Neural cell (in vitro differentiated cells): ENCODE measurements around the gene NDUFAF3. TPM values are rescaled to one million over a fixed set of nuclear protein-coding genes. Genes with fewer than 3 reads are reported as not detected.

Source experiments
- H2AFZ ChIP-seq: fragments of 200-600, 300-800 bp; sonication (generic), shearing (Covaris generic); 2 replicates; pipeline ENCODE4 v1.6.0; 2014; ENCODE audit warnings: low read depth, mild to moderate bottlenecking, antibody characterized with exemption, low read length, moderate library complexity
- H3F3A ChIP-seq: fragments of 200-600 bp; shearing (Covaris generic); 2 replicates; pipeline ENCODE4 v1.6.1; 2016; ENCODE audit warnings: mild to moderate bottlenecking, moderate library complexity, mixed read lengths, antibody characterized with exemption, low read length; ENCODE audit not compliant: insufficient read depth, poor library complexity, severe bottlenecking
- H3K27ac ChIP-seq: fragments of 200-600, 300-800 bp; sonication (generic), shearing (Covaris generic); 2 replicates; pipeline ENCODE4 v1.5.1; 2014; ENCODE audit warnings: mild to moderate bottlenecking, low read length, moderate library complexity
- H3K27me3 ChIP-seq: fragments of 300-800, 200-600 bp; sonication (generic), shearing (Covaris generic); 2 replicates; pipeline ENCODE4 v1.6.0; 2014; ENCODE audit warnings: mild to moderate bottlenecking, low read depth, low read length, moderate library complexity; ENCODE audit not compliant: insufficient read depth
- H3K36me3 ChIP-seq: fragments of 300-800, 200-600 bp; sonication (generic), shearing (Covaris generic); 2 replicates; pipeline ENCODE4 v1.5.1; 2014; ENCODE audit warnings: mild to moderate bottlenecking, antibody characterized with exemption, low read length, moderate library complexity; ENCODE audit not compliant: insufficient read depth
- H3K4me2 ChIP-seq: fragments of 300-800, 200-600 bp; sonication (generic), shearing (Covaris generic); 2 replicates; pipeline ENCODE4 v1.6.0; 2014; ENCODE audit warnings: mild to moderate bottlenecking, low read length
- H3K4me3 ChIP-seq: fragments of 300-800, 200-600 bp; sonication (generic), shearing (Covaris generic); 2 replicates; pipeline ENCODE4 v1.5.1; 2014; ENCODE audit warnings: mild to moderate bottlenecking, low read length, moderate library complexity
- H3K79me2 ChIP-seq: fragments of 200-600 bp; shearing (Covaris generic); replicated peaks from 2 replicates; pipeline ENCODE4 v1.6.0; 2014; ENCODE audit warnings: mild to moderate bottlenecking, low read length, moderate library complexity; ENCODE audit not compliant: insufficient read depth
- H3K9ac ChIP-seq: fragments of 300-800, 200-600 bp; sonication (generic), shearing (Covaris generic); 2 replicates; pipeline ENCODE4 v1.6.1; 2016; ENCODE audit warnings: mild to moderate bottlenecking, low read length, mixed read lengths
- H3K9me2 ChIP-seq: fragments of 200-600 bp; shearing (Covaris generic); 2 replicates; pipeline ENCODE4 v1.6.1; 2016; ENCODE audit warnings: mild to moderate bottlenecking, low read length, mixed read lengths; ENCODE audit not compliant: insufficient read depth
- H3K9me3 ChIP-seq: fragments of 200-600, 300-800 bp; sonication (generic), shearing (Covaris generic); 2 replicates; pipeline ENCODE4 v1.6.1; 2016; ENCODE audit warnings: mild to moderate bottlenecking, mixed run types, low read length, moderate library complexity, mixed read lengths
- H4K20me1 ChIP-seq: fragments of 200-600 bp; shearing (Covaris generic); 2 replicates; pipeline ENCODE4 v1.6.1; 2016; ENCODE audit warnings: mild to moderate bottlenecking, mixed run types; ENCODE audit not compliant: insufficient read depth
- EP300 ChIP-seq: fragments of 450-650 bp; conservative IDR thresholded peaks from 2 replicates; pipeline ENCODE4 v1.6.1; 2014; ENCODE audit warnings: antibody characterized with exemption, mild to moderate bottlenecking, moderate library complexity; ENCODE audit not compliant: poor library complexity, severe bottlenecking
- MXI1 ChIP-seq: fragments of 450-650 bp; conservative IDR thresholded peaks from 2 replicates; pipeline ENCODE4 v1.6.1; 2014; ENCODE audit warnings: antibody characterized with exemption, mild to moderate bottlenecking; ENCODE audit not compliant: poor library complexity, severe bottlenecking
- POLR2AphosphoS5 ChIP-seq: IDR thresholded peaks from 2 replicates; pipeline ENCODE4 v1.6.1; 2012
- RAD21 ChIP-seq: fragments of 450-650 bp; conservative IDR thresholded peaks from 2 replicates; pipeline ENCODE4 v1.6.1; 2014; ENCODE audit warnings: antibody characterized with exemption, mild to moderate bottlenecking, moderate library complexity
- SMC3 ChIP-seq: fragments of 450-650 bp; conservative IDR thresholded peaks from 2 replicates; pipeline ENCODE4 v1.6.1; 2014; ENCODE audit warnings: antibody characterized with exemption, mild to moderate bottlenecking, moderate library complexity; ENCODE audit not compliant: poor library complexity
- TAF1 ChIP-seq: IDR thresholded peaks from 2 replicates; pipeline ENCODE4 v1.6.1; 2012; ENCODE audit warnings: low read depth
- polyA plus RNA-seq: library from polyadenylated mRNA; depleted of rRNA; stranded (reverse); fragments of >200 nt; gene quantifications from 2 replicates; pipeline ENCODE4 v1.2.3, GENCODE V29; 2014
- TF ChIP-seq, protein P1 (sequence below): fragments of 450-650 bp; IDR thresholded peaks from 2 replicates; pipeline ENCODE4 v1.5.1; 2014; ENCODE audit warnings: antibody characterized with exemption, mild to moderate bottlenecking, moderate library complexity; ENCODE audit not compliant: poor library complexity, severe bottlenecking
- TF ChIP-seq, protein P2 (sequence below): IDR thresholded peaks from 2 replicates; pipeline ENCODE4 v1.6.1; 2012; ENCODE audit warnings: borderline replicate concordance

NDUFAF3 gene
- polyA plus RNA-seq, 1 donor from 2014 or later: 36.2 TPM

DNA sequence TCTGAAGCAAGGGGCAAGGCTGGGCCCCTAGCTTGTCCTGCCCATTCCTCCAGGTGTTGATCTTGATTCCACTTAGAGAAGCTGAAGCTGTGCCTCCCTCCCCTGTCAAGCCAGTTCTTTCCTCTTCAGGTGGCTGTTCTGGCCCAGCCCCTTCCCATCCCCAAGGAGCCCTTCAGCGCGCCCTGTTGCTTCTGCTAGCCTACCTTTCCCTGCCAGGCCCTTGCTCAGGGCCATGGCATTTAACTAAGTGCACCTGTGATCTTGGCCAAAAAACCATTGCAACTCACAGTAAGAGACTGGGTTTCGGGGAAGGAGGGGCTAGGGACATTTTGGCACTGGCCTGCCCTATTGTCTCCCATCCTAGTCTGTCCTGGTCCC, 16.6 kb upstream of the NDUFAF3 start:
- peaks cover 24% of the 10 kb centered on the region for H3K79me2 ChIP-seq
- no peaks in the 10 kb centered on the region for H3K9me3 ChIP-seq
- no peaks in the 10 kb centered on the region for H3K9me2 ChIP-seq
- no peak overlapping the region for H3K4me3 ChIP-seq
- H2AFZ ChIP-seq: no peak overlapping the region
- peaks cover 4% of the 10 kb centered on the region for H4K20me1 ChIP-seq
- no peak overlapping the region for H3K9ac ChIP-seq
- no peak overlapping the region for H3K4me2 ChIP-seq
- no peaks in the 10 kb centered on the region for H3K36me3 ChIP-seq
- no peaks in the 10 kb centered on the region for H3F3A ChIP-seq
- H3K27me3 ChIP-seq: no peaks in the 10 kb centered on the region
- H3K27ac ChIP-seq: no peak overlapping the region
- no peak for TF ChIP-seq EP300
- TF ChIP-seq RAD21: no peak
- no peak for TF ChIP-seq SMC3
- TF ChIP-seq, protein P1, sequence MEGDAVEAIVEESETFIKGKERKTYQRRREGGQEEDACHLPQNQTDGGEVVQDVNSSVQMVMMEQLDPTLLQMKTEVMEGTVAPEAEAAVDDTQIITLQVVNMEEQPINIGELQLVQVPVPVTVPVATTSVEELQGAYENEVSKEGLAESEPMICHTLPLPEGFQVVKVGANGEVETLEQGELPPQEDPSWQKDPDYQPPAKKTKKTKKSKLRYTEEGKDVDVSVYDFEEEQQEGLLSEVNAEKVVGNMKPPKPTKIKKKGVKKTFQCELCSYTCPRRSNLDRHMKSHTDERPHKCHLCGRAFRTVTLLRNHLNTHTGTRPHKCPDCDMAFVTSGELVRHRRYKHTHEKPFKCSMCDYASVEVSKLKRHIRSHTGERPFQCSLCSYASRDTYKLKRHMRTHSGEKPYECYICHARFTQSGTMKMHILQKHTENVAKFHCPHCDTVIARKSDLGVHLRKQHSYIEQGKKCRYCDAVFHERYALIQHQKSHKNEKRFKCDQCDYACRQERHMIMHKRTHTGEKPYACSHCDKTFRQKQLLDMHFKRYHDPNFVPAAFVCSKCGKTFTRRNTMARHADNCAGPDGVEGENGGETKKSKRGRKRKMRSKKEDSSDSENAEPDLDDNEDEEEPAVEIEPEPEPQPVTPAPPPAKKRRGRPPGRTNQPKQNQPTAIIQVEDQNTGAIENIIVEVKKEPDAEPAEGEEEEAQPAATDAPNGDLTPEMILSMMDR: no peak
- no peak for TF ChIP-seq POLR2AphosphoS5
- TF ChIP-seq, protein P2, sequence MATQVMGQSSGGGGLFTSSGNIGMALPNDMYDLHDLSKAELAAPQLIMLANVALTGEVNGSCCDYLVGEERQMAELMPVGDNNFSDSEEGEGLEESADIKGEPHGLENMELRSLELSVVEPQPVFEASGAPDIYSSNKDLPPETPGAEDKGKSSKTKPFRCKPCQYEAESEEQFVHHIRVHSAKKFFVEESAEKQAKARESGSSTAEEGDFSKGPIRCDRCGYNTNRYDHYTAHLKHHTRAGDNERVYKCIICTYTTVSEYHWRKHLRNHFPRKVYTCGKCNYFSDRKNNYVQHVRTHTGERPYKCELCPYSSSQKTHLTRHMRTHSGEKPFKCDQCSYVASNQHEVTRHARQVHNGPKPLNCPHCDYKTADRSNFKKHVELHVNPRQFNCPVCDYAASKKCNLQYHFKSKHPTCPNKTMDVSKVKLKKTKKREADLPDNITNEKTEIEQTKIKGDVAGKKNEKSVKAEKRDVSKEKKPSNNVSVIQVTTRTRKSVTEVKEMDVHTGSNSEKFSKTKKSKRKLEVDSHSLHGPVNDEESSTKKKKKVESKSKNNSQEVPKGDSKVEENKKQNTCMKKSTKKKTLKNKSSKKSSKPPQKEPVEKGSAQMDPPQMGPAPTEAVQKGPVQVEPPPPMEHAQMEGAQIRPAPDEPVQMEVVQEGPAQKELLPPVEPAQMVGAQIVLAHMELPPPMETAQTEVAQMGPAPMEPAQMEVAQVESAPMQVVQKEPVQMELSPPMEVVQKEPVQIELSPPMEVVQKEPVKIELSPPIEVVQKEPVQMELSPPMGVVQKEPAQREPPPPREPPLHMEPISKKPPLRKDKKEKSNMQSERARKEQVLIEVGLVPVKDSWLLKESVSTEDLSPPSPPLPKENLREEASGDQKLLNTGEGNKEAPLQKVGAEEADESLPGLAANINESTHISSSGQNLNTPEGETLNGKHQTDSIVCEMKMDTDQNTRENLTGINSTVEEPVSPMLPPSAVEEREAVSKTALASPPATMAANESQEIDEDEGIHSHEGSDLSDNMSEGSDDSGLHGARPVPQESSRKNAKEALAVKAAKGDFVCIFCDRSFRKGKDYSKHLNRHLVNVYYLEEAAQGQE: no peak
- no peak for TF ChIP-seq TAF1

DNA sequence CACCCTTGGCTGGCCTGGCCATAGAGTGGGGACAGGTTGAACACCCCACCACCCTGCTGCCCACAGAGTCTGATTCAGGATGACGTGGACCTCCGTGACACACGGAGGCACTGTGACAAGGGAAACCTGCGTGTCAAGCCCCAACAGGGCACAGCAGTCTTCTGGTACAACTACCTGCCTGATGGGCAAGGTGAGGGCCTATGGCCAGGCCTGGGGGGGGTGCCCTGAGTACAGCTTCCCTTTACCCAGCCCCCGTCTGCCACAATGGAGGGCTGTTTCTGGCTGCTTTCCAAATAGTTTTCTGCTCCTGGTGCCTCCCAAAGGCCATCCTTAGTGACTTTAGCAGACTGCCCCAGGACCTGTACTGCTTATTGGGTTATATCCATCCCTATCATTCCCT, 15.9 kb upstream of the NDUFAF3 start:
- H3K27me3 ChIP-seq: no peaks in the 10 kb centered on the region
- H3K27ac ChIP-seq: peak overlapping the region; percentile 69
- peak overlapping the region; percentile 100 for H3K4me3 ChIP-seq
- H3F3A ChIP-seq: no peaks in the 10 kb centered on the region
- H3K79me2 ChIP-seq: peaks cover 25% of the 10 kb centered on the region
- H3K9ac ChIP-seq: peak overlapping the region; percentile 100
- no peaks in the 10 kb centered on the region for H3K9me2 ChIP-seq
- H3K36me3 ChIP-seq: no peaks in the 10 kb centered on the region
- peaks cover 4% of the 10 kb centered on the region for H4K20me1 ChIP-seq
- H3K9me3 ChIP-seq: no peaks in the 10 kb centered on the region
- TF ChIP-seq, protein P2: no peak
- TF ChIP-seq TAF1 (no peak), SMC3 (no peak), MXI1 (no peak)
- no peak overlapping the region for H2AFZ ChIP-seq
- no peak overlapping the region for H3K4me2 ChIP-seq
